Measurements from ENCODE around the gene JADE3. TPM values are rescaled to one million over a fixed set of nuclear protein-coding genes. Genes with fewer than 3 reads are reported as not detected.
"Not testable (repeated sequence)": the region's sequence is repeated elsewhere in the genome, so short reads cannot be mapped to it uniquely, and the experiment has no call there.

Gene JADE3
- polyA plus RNA-seq, 6 donors from 2014 or later = 0.71 to 3.9 (median 3.4) TPM; not detected in 1

- H3K27me3 Mint-ChIP-seq = no peaks in the 10 kb centered on the region
Observed at GRCh38 chrX:46953597-46953996, 41.4 kb downstream of the JADE3 start.

GRCh38 chrX:46954716-46955115 lies 42.5 kb downstream of the JADE3 start:
- no peaks in the 10 kb centered on the region for H3K27me3 Mint-ChIP-seq
- no peak overlapping the region for H3K4me3 Mint-ChIP-seq
- H3K9me3 Mint-ChIP-seq = no peaks in the 10 kb centered on the region
- ATAC-seq (ENCODE audit: low read depth in 2 of 2) (no peak), DNase-seq (no peak)
- no peak overlapping the region for H3K27ac Mint-ChIP-seq
- H3K36me3 Mint-ChIP-seq = no peaks in the 10 kb centered on the region
- H3K4me1 Mint-ChIP-seq = peaks cover 16 to 61% (median 19%) of the 10 kb centered on the region in 3 donors

More at GRCh38 chrX:46953597-46953996, 41.4 kb downstream of the JADE3 start:
- H3K4me1 Mint-ChIP-seq = peaks cover 10 to 53% (median 13%) of the 10 kb centered on the region in 3 donors
- no peak for DNase-seq
- H3K4me3 Mint-ChIP-seq = peak overlapping the region in 5 of 8 donors; percentile 3 to 60 (median 45)
- no peaks in the 10 kb centered on the region for H3K36me3 Mint-ChIP-seq
- peak; percentile 54 to 59 for ATAC-seq (ENCODE audit: low read depth in 2 of 2)
- H3K9me3 Mint-ChIP-seq = no peaks in the 10 kb centered on the region
- H3K27ac Mint-ChIP-seq = peak overlapping the region in 5 of 6 donors; percentile 1 to 84 (median 44)

- H3K4me1 Mint-ChIP-seq = peaks cover 22 to 77% (median 28%) of the 10 kb centered on the region in 3 donors
Observed at GRCh38 chrX:46956589-46956988, 44.4 kb downstream of the JADE3 start.

GRCh38 chrX:46957297-46957696 lies 45.1 kb downstream of the JADE3 start:
- no peaks in the 10 kb centered on the region for H3K36me3 Mint-ChIP-seq
- no peak overlapping the region for H3K4me3 Mint-ChIP-seq
- no peaks in the 10 kb centered on the region for H3K9me3 Mint-ChIP-seq
- no peaks in the 10 kb centered on the region for H3K27me3 Mint-ChIP-seq
- peaks cover 22 to 77% (median 28%) of the 10 kb centered on the region in 3 donors for H3K4me1 Mint-ChIP-seq
- H3K27ac Mint-ChIP-seq = no peak overlapping the region
- ATAC-seq (ENCODE audit: low read depth in 2 of 2) (no peak), DNase-seq (no peak)

More at GRCh38 chrX:46956589-46956988, 44.4 kb downstream of the JADE3 start:
- H3K9me3 Mint-ChIP-seq; H3K27me3 Mint-ChIP-seq; H3K27ac Mint-ChIP-seq; H3K36me3 Mint-ChIP-seq; DNase-seq; ATAC-seq (ENCODE audit: low read depth in 2 of 2): not testable (repeated sequence)
- peak overlapping the region in 1 of 8 donors; percentile 3 for H3K4me3 Mint-ChIP-seq

- peaks cover 21 to 74% (median 27%) of the 10 kb centered on the region in 3 donors for H3K4me1 Mint-ChIP-seq
- no peaks in the 10 kb centered on the region for H3K36me3 Mint-ChIP-seq
- no peaks in the 10 kb centered on the region for H3K27me3 Mint-ChIP-seq
- H3K27ac Mint-ChIP-seq = peak overlapping the region in 3 of 6 donors; percentile 5 to 89 (median 76)
- H3K4me3 Mint-ChIP-seq = peak overlapping the region in 3 of 8 donors; percentile 53 to 79 (median 57)
- DNase-seq (no peak), ATAC-seq (ENCODE audit: low read depth in 2 of 2) (no peak)
- H3K9me3 Mint-ChIP-seq = no peaks in the 10 kb centered on the region
Observed at GRCh38 chrX:46959101-46959500, 46.9 kb downstream of the JADE3 start.

- peak overlapping the region in 3 of 8 donors; percentile 1 to 61 (median 26) for H3K4me3 Mint-ChIP-seq
- peak in 1 of 2 donors; percentile 34 for ATAC-seq (ENCODE audit: low read depth in 2 of 2)
- no peak for DNase-seq
- peak overlapping the region in 5 of 6 donors; percentile 67 to 89 (median 86) for H3K27ac Mint-ChIP-seq
- no peaks in the 10 kb centered on the region for H3K27me3 Mint-ChIP-seq
- H3K4me1 Mint-ChIP-seq = peaks cover 26 to 74% (median 26%) of the 10 kb centered on the region in 3 donors
- H3K9me3 Mint-ChIP-seq = no peaks in the 10 kb centered on the region
- H3K36me3 Mint-ChIP-seq = no peaks in the 10 kb centered on the region
Observed at GRCh38 chrX:46959985-46960700, 47.9 kb downstream of the JADE3 start.

GRCh38 chrX:46961097-46961496 lies 48.9 kb downstream of the JADE3 start:
- DNase-seq (peak; percentile 31), ATAC-seq (ENCODE audit: low read depth in 2 of 2) (peak; percentile 86 to 88)
- no peaks in the 10 kb centered on the region for H3K27me3 Mint-ChIP-seq
- H3K36me3 Mint-ChIP-seq = no peaks in the 10 kb centered on the region
- H3K27ac Mint-ChIP-seq = peak overlapping the region; percentile 47 to 93 (median 90)
- peak overlapping the region; percentile 1 to 83 (median 44) for H3K4me3 Mint-ChIP-seq
- no peaks in the 10 kb centered on the region for H3K9me3 Mint-ChIP-seq
- peaks cover 35 to 82% (median 35%) of the 10 kb centered on the region in 3 donors for H3K4me1 Mint-ChIP-seq

- Mint-ChIP-seq H3K4me3 (peak overlapping the region; percentile 18 to 83 (median 62)), H3K36me3 (no peaks in the 10 kb centered on the region), H3K27me3 (no peaks in the 10 kb centered on the region), H3K27ac (peak overlapping the region; percentile 47 to 93 (median 90)), H3K4me1 (peaks cover 40 to 88% (median 42%) of the 10 kb centered on the region in 3 donors), H3K9me3 (no peaks in the 10 kb centered on the region)
- ATAC-seq (ENCODE audit: low read depth in 2 of 2) (peak; percentile 35 to 42), DNase-seq (no peak)
Observed at GRCh38 chrX:46961574-46962283, 49.5 kb downstream of the JADE3 start.

GRCh38 chrX:46965125-46965758 lies 53.0 kb downstream of the JADE3 start:
- H3K27ac Mint-ChIP-seq = peak overlapping the region in 5 of 6 donors; percentile 26 to 79 (median 29)
- H3K9me3 Mint-ChIP-seq = no peaks in the 10 kb centered on the region
- peak overlapping the region in 2 of 8 donors; percentile 9 to 26 for H3K4me3 Mint-ChIP-seq
- H3K36me3 Mint-ChIP-seq = no peaks in the 10 kb centered on the region
- peaks cover 47 to 85% (median 64%) of the 10 kb centered on the region in 3 donors for H3K4me1 Mint-ChIP-seq
- DNase-seq (no peak), ATAC-seq (ENCODE audit: low read depth in 2 of 2) (no peak)
- H3K27me3 Mint-ChIP-seq = no peaks in the 10 kb centered on the region

- DNase-seq (no peak), ATAC-seq (ENCODE audit: low read depth in 2 of 2) (peak; percentile 58 to 76)
- H3K36me3 Mint-ChIP-seq = no peaks in the 10 kb centered on the region
- peak overlapping the region in 5 of 8 donors; percentile 26 to 60 (median 52) for H3K4me3 Mint-ChIP-seq
- no peaks in the 10 kb centered on the region for H3K27me3 Mint-ChIP-seq
- peak overlapping the region in 5 of 6 donors; percentile 16 to 82 (median 43) for H3K27ac Mint-ChIP-seq
- no peaks in the 10 kb centered on the region for H3K9me3 Mint-ChIP-seq
- peaks cover 38 to 73% (median 57%) of the 10 kb centered on the region in 3 donors for H3K4me1 Mint-ChIP-seq
Observed at GRCh38 chrX:46967547-46967946, 55.3 kb downstream of the JADE3 start.

GRCh38 chrX:46977046-46977445 lies 64.8 kb downstream of the JADE3 start:
- H3K9me3 Mint-ChIP-seq; H3K27me3 Mint-ChIP-seq; H3K36me3 Mint-ChIP-seq; ATAC-seq (ENCODE audit: low read depth in 2 of 2); DNase-seq: not testable (repeated sequence)
- peak overlapping the region in 1 of 6 donors; percentile 17 for H3K27ac Mint-ChIP-seq
- H3K4me3 Mint-ChIP-seq = peak overlapping the region in 1 of 8 donors; percentile 15
- H3K4me1 Mint-ChIP-seq = peaks cover 6 to 34% (median 15%) of the 10 kb centered on the region in 3 donors

GRCh38 chrX:46978341-46979291 lies 66.4 kb downstream of the JADE3 start:
- DNase-seq (peak; percentile 61), ATAC-seq (ENCODE audit: low read depth in 2 of 2) (peak; percentile 73 to 80)
- H3K9me3 Mint-ChIP-seq = peaks cover 0 to 5% (median 0%) of the 10 kb centered on the region in 7 donors
- no peaks in the 10 kb centered on the region for H3K27me3 Mint-ChIP-seq
- H3K36me3 Mint-ChIP-seq = no peaks in the 10 kb centered on the region
- H3K4me3 Mint-ChIP-seq = no peak overlapping the region
- H3K4me1 Mint-ChIP-seq = peaks cover 6 to 27% (median 15%) of the 10 kb centered on the region in 3 donors
- peak overlapping the region in 1 of 6 donors; percentile 34 for H3K27ac Mint-ChIP-seq

All from naive B cell (primary cell).